GM21576 (cell line): ENCODE measurements around the gene MOB2.

Experiments used
- ATAC-seq: cut with Tn5 transposase; IDR thresholded peaks from one replicate; pipeline ENCODE4 v1.9.1; 2021; ENCODE audit warnings: mild to moderate bottlenecking, moderate library complexity; ENCODE audit not compliant: unreplicated experiment

Gene MOB2

DNA sequence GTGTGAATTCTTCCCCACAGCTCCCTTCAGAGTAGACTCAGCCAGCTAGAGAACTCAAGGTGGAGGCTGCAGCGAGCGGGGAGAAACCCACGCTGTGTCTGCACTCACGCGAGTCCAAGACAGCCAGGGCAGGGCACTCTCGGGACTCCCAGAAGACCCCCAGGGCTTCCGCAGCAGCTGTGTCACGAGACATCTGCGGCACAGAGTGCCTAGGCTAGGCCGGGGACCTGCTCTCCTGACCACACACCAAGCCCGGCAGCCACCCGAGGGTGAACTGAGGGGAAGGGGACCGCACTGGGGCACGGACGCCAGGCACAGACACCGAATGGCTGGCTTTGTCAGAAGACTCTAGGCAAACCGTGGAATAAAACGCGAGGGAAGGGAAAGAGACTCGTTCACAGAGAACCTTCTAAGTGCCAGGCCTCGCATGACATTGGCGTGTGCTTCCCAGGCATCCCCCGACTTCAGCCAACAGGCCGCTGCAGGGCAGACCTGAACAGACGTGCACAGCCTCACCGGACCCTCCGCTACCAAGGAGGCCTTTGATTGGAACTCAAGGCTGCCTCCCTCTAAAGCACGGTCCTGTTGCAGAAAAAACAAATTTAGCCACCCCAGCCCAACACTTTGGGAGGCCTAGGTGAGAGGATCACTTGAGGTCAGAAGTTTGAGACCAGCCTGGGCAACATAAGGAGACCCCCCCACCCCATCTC, 18.2 kb upstream of the MOB2 start:
- no peak for ATAC-seq

GRCh38 chr11:1504138-1504537, 17.6 kb upstream of the MOB2 start:
- no peak for ATAC-seq

- ATAC-seq = no peak
These were observed 17.1 kb upstream of the MOB2 start for GRCh38 chr11:1503708-1504104.

- ATAC-seq = no peak
These were observed 16.6 kb upstream of the MOB2 start for GRCh38 chr11:1502954-1503707.

- no peak for ATAC-seq
These were observed 15.8 kb upstream of the MOB2 start for GRCh38 chr11:1502168-1502953.

DNA sequence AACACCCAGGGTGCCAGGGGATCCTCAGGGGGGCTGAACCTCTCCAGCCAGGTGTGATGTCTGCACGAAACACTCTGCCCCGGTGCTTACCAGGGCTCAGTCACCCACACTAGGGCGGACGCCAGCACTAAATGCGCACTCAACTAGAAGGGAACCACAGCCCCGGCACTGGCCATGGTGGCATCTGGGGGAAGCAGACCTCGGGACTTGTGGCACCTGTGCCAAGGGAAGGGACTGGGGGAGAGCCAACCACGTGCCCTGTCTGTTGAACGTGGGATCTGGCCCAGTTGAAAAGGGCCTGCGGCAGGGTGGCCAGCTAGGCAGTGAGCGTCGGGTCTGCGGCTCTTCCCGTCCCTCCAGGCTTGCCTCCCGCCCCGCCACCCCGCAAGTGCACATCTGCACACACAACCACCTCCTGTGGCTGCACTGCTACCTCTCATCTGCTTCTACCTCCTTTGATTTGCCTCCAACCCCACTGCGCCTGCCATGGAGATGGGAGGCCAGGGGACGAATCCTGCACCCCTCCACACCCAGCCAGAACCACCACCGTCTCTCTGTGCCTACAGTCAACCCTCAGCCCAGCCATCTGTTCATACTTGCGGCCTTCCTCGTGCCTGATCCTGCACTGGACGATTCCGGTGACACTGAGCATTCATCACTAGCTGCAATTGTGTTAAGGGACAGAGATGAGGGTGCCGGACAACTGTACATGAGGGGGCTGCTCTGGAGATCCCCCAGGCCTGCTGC, 15.0 kb upstream of the MOB2 start:
- no peak for ATAC-seq

- no peak for ATAC-seq
These were observed 14.2 kb upstream of the MOB2 start for GRCh38 chr11:1500466-1501420.

DNA sequence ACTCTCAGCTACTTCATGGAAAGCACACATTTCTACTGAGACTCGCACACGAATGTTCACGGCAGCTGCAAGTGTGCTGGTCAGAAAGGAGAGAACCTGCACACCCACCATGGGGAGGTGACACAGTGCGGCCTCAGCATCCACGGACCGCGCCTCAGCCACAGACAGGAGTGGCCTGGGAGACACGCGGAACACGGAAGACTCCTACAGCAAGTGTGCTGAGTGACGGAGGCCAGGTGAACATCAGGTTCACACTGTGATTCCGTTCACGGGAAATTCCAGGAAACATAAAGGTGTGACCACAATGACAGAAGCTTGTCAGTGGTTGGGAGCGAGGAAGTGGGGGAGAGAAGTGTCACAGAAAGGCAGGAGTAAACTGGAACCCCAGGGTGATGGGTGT, 13.3 kb upstream of the MOB2 start:
- no peak for ATAC-seq

DNA sequence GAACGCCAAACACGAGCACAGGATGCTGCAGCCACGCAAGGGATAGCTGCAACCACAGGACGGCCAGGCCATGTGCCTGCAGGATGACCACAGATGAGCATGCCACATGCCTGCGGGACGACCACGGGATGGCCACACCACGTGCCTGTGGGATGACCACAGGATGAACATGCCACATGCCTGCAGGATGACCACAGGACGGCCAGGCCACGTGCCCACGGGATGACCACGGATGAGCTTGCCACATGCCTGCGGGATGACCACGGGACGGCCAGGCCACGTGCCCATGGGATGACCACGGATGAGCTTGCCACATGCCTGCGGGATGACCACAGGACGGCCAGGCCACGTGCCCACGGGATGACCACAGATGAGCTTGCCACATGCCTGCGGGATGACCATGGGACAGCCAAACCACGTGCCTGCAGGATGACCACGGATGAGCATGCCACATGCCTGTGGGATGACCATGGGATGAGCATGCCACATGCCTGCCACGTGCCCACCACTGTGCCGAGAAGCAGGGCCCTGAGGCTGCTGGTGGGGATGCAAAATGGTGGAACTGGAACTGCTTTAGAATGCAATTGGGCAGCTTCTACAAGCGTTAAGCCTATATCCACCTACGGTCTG, 12.8 kb upstream of the MOB2 start:
- ATAC-seq = no peak

DNA sequence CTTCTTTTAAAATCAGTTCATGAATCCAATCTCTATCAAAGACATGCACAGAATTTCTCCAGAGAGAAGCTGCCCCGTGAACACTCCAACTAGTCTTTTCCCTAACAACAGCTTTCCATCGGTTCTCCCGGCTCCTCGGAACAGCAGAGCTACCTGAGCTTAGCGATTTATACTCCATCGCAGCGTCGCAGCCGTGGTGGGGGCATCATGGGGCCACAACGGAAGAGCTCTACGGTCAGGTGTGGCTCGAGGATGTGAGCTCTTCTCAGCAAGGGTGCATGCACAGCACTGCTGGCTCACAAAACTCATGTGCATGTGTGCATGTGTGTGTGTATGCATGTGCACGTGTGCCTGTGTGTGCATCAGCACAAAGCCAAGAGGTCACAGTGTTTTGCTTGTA, 11.7 kb upstream of the MOB2 start:
- ATAC-seq = no peak

- ATAC-seq = no peak
These were observed 11.0 kb upstream of the MOB2 start for GRCh38 chr11:1497600-1497999.

GRCh38 chr11:1496761-1497095, 10.1 kb upstream of the MOB2 start:
- no peak for ATAC-seq

GRCh38 chr11:1496091-1496760, 9.6 kb upstream of the MOB2 start:
- ATAC-seq = no peak

GRCh38 chr11:1494650-1495049, 8.1 kb upstream of the MOB2 start:
- no peak for ATAC-seq

DNA sequence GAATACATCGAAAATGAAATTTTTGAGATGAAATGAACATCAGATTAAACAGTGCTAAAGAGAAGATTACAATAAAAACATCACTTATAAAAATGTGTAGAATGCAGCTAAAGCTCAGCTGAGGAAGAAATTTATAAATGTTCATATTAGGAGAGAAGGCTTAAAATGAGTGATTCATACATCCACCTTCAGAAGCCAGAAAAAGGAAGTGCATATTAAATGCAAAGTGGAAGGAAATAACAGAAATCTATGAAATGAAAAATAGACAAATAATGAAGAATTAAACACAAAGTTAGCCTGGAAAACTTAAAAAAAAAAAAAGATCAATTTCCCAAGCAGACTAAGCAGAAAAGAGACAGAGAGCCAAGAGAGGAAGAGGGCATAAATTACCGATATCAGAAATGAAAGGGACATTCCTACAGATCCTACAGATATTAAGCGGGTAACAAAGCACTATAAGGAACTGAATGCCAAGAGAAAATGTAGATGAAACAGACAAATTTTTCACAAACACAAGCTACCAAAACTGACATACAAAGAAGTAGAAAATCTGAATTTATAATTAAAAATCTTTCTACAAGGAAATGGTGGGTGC, 7.2 kb upstream of the MOB2 start:
- no peak for ATAC-seq

- ATAC-seq = no peak
These were observed 4.8 kb upstream of the MOB2 start for GRCh38 chr11:1491379-1491778.

DNA sequence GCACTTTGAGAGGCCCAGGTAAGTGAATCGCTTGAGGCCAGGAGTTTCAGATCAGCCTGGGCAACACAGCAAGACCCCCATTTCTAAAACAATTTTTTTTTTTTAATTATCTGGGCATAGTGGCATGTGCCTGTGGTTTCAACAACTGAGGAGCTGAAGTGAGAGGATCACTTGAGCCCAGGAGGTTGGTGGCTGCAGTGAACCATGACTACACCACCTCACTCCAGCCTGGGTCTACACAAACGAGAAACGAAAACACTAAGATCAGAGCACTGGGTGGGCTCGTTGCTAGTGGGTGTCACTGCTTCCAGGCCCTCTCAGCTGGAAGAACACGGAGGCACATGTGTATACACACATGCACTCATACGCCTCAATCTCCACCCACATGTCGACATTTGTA, 4.1 kb upstream of the MOB2 start:
- no peak for ATAC-seq

- ATAC-seq = no peak
These were observed 2.1 kb upstream of the MOB2 start for GRCh38 chr11:1488575-1489180.
